ENCODE measurements around the gene HOXB7. TPM values are rescaled to one million over a fixed set of nuclear protein-coding genes. Genes with fewer than 3 reads are reported as not detected.

The HOXB7 gene
- total RNA-seq, 1 donor from 2014 or later, result not detected

DNA sequence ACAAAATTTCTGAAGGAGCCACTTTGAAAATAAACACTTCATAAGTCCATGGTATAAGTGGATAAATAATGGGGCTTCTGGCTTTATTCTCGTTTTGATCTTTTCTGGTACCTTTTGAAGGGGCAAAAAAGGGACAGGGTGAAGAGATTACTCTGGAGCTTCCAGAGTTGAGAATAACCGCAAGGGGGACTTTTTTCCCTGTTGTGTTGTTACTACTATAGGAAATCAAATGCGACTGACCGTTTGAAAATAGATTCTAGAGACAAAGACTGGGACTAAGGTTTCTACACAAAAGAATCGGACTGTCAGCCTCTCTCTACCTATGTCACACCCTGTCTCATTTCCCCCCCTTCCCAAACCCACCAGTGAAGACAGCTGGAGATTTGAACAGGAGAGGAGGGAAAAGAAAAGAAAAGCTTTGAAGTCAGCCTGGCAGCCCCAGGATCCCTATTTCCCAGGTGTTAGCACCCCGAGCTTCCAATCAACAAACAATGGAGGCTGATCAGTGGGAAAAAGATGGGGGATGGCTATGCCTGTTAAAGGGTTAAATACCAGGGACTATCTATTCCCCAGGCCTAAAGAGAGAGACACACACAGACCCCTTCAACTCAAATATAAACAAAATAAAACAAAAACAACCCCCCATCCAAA, 41.0 kb downstream of the HOXB7 start:
- H3K27me3 Mint-ChIP-seq (ENCODE audit: unreplicated experiment), result peaks cover 43% of the 10 kb centered on the region
- H3K4me1 Mint-ChIP-seq (ENCODE audit: unreplicated experiment), result no peaks in the 10 kb centered on the region
- TF ChIP-seq, protein P1, sequence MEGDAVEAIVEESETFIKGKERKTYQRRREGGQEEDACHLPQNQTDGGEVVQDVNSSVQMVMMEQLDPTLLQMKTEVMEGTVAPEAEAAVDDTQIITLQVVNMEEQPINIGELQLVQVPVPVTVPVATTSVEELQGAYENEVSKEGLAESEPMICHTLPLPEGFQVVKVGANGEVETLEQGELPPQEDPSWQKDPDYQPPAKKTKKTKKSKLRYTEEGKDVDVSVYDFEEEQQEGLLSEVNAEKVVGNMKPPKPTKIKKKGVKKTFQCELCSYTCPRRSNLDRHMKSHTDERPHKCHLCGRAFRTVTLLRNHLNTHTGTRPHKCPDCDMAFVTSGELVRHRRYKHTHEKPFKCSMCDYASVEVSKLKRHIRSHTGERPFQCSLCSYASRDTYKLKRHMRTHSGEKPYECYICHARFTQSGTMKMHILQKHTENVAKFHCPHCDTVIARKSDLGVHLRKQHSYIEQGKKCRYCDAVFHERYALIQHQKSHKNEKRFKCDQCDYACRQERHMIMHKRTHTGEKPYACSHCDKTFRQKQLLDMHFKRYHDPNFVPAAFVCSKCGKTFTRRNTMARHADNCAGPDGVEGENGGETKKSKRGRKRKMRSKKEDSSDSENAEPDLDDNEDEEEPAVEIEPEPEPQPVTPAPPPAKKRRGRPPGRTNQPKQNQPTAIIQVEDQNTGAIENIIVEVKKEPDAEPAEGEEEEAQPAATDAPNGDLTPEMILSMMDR (IDR thresholded peaks at IDR 0.05), result no peak
- H3K4me3 Mint-ChIP-seq (ENCODE audit: unreplicated experiment), result no peak overlapping the region
- no peaks in the 10 kb centered on the region for H3K36me3 Mint-ChIP-seq (ENCODE audit: unreplicated experiment)
- DNase-seq (ENCODE audit: extremely low spot score, unreplicated experiment), result no peak
- H3K9me3 Mint-ChIP-seq (ENCODE audit: unreplicated experiment), result no peaks in the 10 kb centered on the region
- H3K27ac Mint-ChIP-seq (ENCODE audit: unreplicated experiment), result no peak overlapping the region

- Mint-ChIP-seq H3K4me3 (ENCODE audit: unreplicated experiment) (no peak overlapping the region), H3K27ac (ENCODE audit: unreplicated experiment) (no peak overlapping the region), H3K4me1 (ENCODE audit: unreplicated experiment) (no peaks in the 10 kb centered on the region), H3K27me3 (ENCODE audit: unreplicated experiment) (peaks cover 37% of the 10 kb centered on the region), H3K9me3 (ENCODE audit: unreplicated experiment) (no peaks in the 10 kb centered on the region), H3K36me3 (ENCODE audit: unreplicated experiment) (no peaks in the 10 kb centered on the region)
- TF ChIP-seq, protein P1 (IDR thresholded peaks at IDR 0.05), result no peak
- DNase-seq (ENCODE audit: extremely low spot score, unreplicated experiment), result no peak
Measured at GRCh38 chr17:48569240-48569582, 41.6 kb downstream of the HOXB7 start.

GRCh38 chr17:48568499-48569239, 42.1 kb downstream of the HOXB7 start:
- H3K27me3 Mint-ChIP-seq (ENCODE audit: unreplicated experiment), result peaks cover 34% of the 10 kb centered on the region
- H3K27ac Mint-ChIP-seq (ENCODE audit: unreplicated experiment), result no peak overlapping the region
- TF ChIP-seq, protein P1 (IDR thresholded peaks at IDR 0.05), result no peak
- no peak for DNase-seq (ENCODE audit: extremely low spot score, unreplicated experiment)
- no peaks in the 10 kb centered on the region for H3K9me3 Mint-ChIP-seq (ENCODE audit: unreplicated experiment)
- H3K4me3 Mint-ChIP-seq (ENCODE audit: unreplicated experiment), result no peak overlapping the region
- no peaks in the 10 kb centered on the region for H3K36me3 Mint-ChIP-seq (ENCODE audit: unreplicated experiment)
- no peaks in the 10 kb centered on the region for H3K4me1 Mint-ChIP-seq (ENCODE audit: unreplicated experiment)

GRCh38 chr17:48567646-48568354, 43.0 kb downstream of the HOXB7 start:
- H3K27ac Mint-ChIP-seq (ENCODE audit: unreplicated experiment), result no peak overlapping the region
- H3K4me1 Mint-ChIP-seq (ENCODE audit: unreplicated experiment), result no peaks in the 10 kb centered on the region
- peaks cover 34% of the 10 kb centered on the region for H3K27me3 Mint-ChIP-seq (ENCODE audit: unreplicated experiment)
- TF ChIP-seq, protein P1 (IDR thresholded peaks at IDR 0.05), result no peak
- no peaks in the 10 kb centered on the region for H3K36me3 Mint-ChIP-seq (ENCODE audit: unreplicated experiment)
- no peaks in the 10 kb centered on the region for H3K9me3 Mint-ChIP-seq (ENCODE audit: unreplicated experiment)
- H3K4me3 Mint-ChIP-seq (ENCODE audit: unreplicated experiment), result no peak overlapping the region
- DNase-seq (ENCODE audit: extremely low spot score, unreplicated experiment), result no peak

GRCh38 chr17:48567209-48567608, 43.6 kb downstream of the HOXB7 start:
- Mint-ChIP-seq H3K36me3 (ENCODE audit: unreplicated experiment) (no peaks in the 10 kb centered on the region), H3K27me3 (ENCODE audit: unreplicated experiment) (peaks cover 34% of the 10 kb centered on the region), H3K4me3 (ENCODE audit: unreplicated experiment) (no peak overlapping the region), H3K9me3 (ENCODE audit: unreplicated experiment) (no peaks in the 10 kb centered on the region), H3K27ac (ENCODE audit: unreplicated experiment) (no peak overlapping the region), H3K4me1 (ENCODE audit: unreplicated experiment) (no peaks in the 10 kb centered on the region)
- no peak for DNase-seq (ENCODE audit: extremely low spot score, unreplicated experiment)
- TF ChIP-seq, protein P1 (IDR thresholded peaks at IDR 0.05), result no peak

Data from osteocyte (in vitro differentiated cells).